BLaER1 (cell line): ENCODE measurements around the gene UCN2.
A peak's percentile ranks its signal among the peaks of the same experiment; 100 is the strongest.

Source experiments
- H3K27ac ChIP-seq: shearing (Covaris generic); formaldehyde crosslinking; 2 replicates; pipeline ENCODE4 v1.8.1; 2022
- H3K27me3 ChIP-seq: shearing (Covaris generic); formaldehyde crosslinking; 2 replicates; pipeline ENCODE4 v1.8.1; 2022
- H3K36me3 ChIP-seq: shearing (Covaris generic); formaldehyde crosslinking; 2 replicates; pipeline ENCODE4 v1.8.1; 2022
- H3K4me1 ChIP-seq: shearing (Covaris generic); formaldehyde crosslinking; 2 replicates; pipeline ENCODE4 v1.8.1; 2022
- H3K4me2 ChIP-seq: shearing (Covaris generic); formaldehyde crosslinking; 2 replicates; pipeline ENCODE4 v1.8.1; 2022
- H3K4me3 ChIP-seq: shearing (Covaris generic); formaldehyde crosslinking; 2 replicates; pipeline ENCODE4 v1.8.1; 2022
- H3K9ac ChIP-seq: shearing (Covaris generic); formaldehyde crosslinking; 2 replicates; pipeline ENCODE4 v1.8.1; 2022
- H3K9me3 ChIP-seq: shearing (Covaris generic); formaldehyde crosslinking; 2 replicates; pipeline ENCODE4 v1.8.1; 2022
- H4K20me1 ChIP-seq: shearing (Covaris generic); formaldehyde crosslinking; 2 replicates; pipeline ENCODE4 v1.8.1; 2022
- Cebpa-rat ChIP-seq: shearing (Covaris generic); IDR thresholded peaks from 2 replicates; pipeline ENCODE4 v1.8.1; 2022

Gene UCN2

GRCh38 chr3:48528048-48528447 is 35.5 kb downstream of the UCN2 start:
- no peak overlapping the region for H3K4me2 ChIP-seq
- no peak overlapping the region for H3K9ac ChIP-seq

GRCh38 chr3:48524970-48525369 is 38.6 kb downstream of the UCN2 start:
- H3K27me3 ChIP-seq = no peaks in the 10 kb centered on the region
- peaks cover 97% of the 10 kb centered on the region for H3K36me3 ChIP-seq
- H3K4me2 ChIP-seq = peak overlapping the region; percentile 21; the same call in 1 of the 2 replicates
- TF ChIP-seq Cebpa-rat = no peak
- no peak overlapping the region for H3K9ac ChIP-seq
- peaks cover 52% of the 10 kb centered on the region for H3K4me1 ChIP-seq
- H4K20me1 ChIP-seq = peaks cover 14% of the 10 kb centered on the region
- H3K9me3 ChIP-seq = no peaks in the 10 kb centered on the region
- H3K27ac ChIP-seq = peak overlapping the region; percentile 24; the same call in 1 of the 2 replicates
- H3K4me3 ChIP-seq = no peak overlapping the region

More at GRCh38 chr3:48528048-48528447, 35.5 kb downstream of the UCN2 start:
- no peak for TF ChIP-seq Cebpa-rat
- Histone ChIP-seq H3K27ac (no peak overlapping the region), H3K4me3 (no peak overlapping the region), H4K20me1 (0 out of 2 replicates have a peak, but pooled peaks cover 4% of the 10 kb centered on the region), H3K27me3 (no peaks in the 10 kb centered on the region), H3K4me1 (peaks cover 24% of the 10 kb centered on the region), H3K9me3 (no peaks in the 10 kb centered on the region), H3K36me3 (peaks cover 99% of the 10 kb centered on the region)

DNA sequence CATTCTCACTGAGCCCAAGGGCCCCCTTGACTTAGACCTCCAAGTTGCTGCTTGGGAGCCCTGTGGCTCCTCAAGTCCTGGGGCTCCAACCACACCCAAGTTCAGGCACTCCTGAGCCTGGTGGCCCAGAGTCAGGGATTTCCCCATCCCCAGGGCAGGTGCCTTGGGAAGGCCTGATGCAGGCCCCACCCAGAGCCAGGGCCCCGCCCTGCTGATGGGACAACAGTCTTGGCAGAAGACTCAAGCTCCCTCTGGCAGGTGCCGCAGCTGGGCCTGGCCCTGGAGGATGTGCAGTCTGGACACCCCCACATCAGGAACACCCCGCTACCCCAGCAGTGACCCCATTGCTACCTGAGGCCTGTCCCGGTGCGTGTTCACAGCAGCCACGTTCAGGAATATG is 41.9 kb downstream of the UCN2 start:
- no peak for TF ChIP-seq Cebpa-rat
- Histone ChIP-seq H3K27me3 (no peaks in the 10 kb centered on the region), H3K36me3 (peaks cover 96% of the 10 kb centered on the region), H3K9ac (no peak overlapping the region), H3K27ac (no peak overlapping the region), H3K4me1 (peaks cover 83% of the 10 kb centered on the region), H3K9me3 (no peaks in the 10 kb centered on the region), H4K20me1 (peaks cover 45% of the 10 kb centered on the region), H3K4me3 (no peak overlapping the region), H3K4me2 (no peak overlapping the region)

DNA sequence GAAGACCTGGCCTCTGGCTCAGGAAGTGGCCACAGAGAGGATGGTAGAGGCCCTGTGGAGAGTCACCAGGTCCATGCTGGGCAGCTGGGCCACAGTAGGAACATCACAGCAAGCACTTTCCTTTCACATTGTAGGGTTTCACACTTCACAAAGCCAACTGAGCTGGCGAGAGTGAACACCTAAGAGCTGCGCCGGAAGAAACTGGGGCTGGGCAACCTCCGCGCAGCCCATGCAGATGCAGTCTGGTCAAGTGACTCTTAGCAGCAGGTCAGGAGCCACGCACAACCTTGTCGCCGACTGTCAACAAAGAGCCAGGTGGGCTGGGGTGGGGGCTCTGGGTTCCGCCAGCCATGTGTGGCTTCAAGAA is 44.3 kb downstream of the UCN2 start:
- Histone ChIP-seq H3K36me3 (peaks cover 77% of the 10 kb centered on the region), H3K4me3 (no peak overlapping the region), H3K9ac (no peak overlapping the region), H3K4me1 (peaks cover 94% of the 10 kb centered on the region), H3K9me3 (no peaks in the 10 kb centered on the region), H3K27me3 (no peaks in the 10 kb centered on the region), H3K27ac (peak overlapping the region; percentile 30; the same call in 1 of the 2 replicates), H3K4me2 (peak overlapping the region; percentile 47), H4K20me1 (peaks cover 56% of the 10 kb centered on the region)
- TF ChIP-seq Cebpa-rat = no peak

- Histone ChIP-seq H3K27ac (peak overlapping the region; percentile 30; the same call in 1 of the 2 replicates), H3K4me2 (peak overlapping the region; percentile 47), H3K4me1 (peaks cover 89% of the 10 kb centered on the region), H3K36me3 (peaks cover 72% of the 10 kb centered on the region), H3K27me3 (no peaks in the 10 kb centered on the region), H3K9me3 (no peaks in the 10 kb centered on the region), H3K9ac (no peak overlapping the region), H4K20me1 (peaks cover 56% of the 10 kb centered on the region), H3K4me3 (no peak overlapping the region)
- TF ChIP-seq Cebpa-rat = no peak
Measured at GRCh38 chr3:48518638-48519276, 44.8 kb downstream of the UCN2 start.

DNA sequence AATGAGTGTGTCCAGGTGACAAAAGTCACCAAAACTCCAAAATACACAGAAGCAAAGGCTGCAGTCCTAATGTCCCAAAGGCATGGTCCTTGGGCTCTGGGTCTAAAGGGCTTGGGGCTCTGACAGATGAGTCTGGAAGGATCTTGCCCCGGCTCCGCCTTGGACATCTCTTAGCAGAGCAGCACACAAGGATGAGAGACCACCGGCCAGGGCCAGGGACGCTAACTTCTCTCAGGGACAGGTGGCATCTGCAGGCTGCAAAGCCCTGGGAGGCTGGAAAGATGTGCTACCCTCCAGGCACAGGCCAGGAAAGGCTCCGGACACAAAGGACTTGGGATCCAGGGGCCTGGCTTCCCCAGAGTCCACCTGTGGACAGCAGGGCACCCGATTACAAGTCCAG is 45.5 kb downstream of the UCN2 start:
- peaks cover 82% of the 10 kb centered on the region for H3K4me1 ChIP-seq
- H3K9ac ChIP-seq = no peak overlapping the region
- no peak overlapping the region for H3K27ac ChIP-seq
- no peak overlapping the region for H3K4me3 ChIP-seq
- no peaks in the 10 kb centered on the region for H3K9me3 ChIP-seq
- no peaks in the 10 kb centered on the region for H3K27me3 ChIP-seq
- TF ChIP-seq Cebpa-rat = no peak
- H3K4me2 ChIP-seq = no peak overlapping the region
- H4K20me1 ChIP-seq = peaks cover 56% of the 10 kb centered on the region
- H3K36me3 ChIP-seq = peaks cover 65% of the 10 kb centered on the region

DNA sequence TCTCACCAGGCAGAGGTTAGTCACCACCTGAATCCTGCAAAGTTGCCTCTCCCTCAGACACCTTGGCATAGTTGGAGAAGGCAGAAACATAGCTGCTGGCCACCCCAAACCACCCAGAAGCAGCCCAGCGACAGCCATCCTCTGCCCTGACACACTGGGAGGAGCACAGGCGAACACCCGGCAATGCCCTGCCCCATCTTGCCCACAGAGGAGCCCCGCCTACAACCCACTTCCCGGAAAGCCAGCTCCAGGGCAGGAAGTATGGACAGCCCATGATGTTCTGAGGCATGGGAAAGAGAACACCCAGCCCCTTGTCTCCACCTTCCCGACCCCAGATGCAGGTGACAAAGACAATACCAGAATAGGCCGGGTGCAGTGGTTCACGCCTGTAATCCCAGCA is 47.0 kb downstream of the UCN2 start:
- Histone ChIP-seq H3K4me3 (no peak overlapping the region), H3K27ac (no peak overlapping the region), H3K4me2 (peak overlapping the region; percentile 44; the same call in 1 of the 2 replicates), H3K9ac (no peak overlapping the region), H4K20me1 (peaks cover 56% of the 10 kb centered on the region), H3K36me3 (peaks cover 53% of the 10 kb centered on the region), H3K4me1 (peaks cover 71% of the 10 kb centered on the region), H3K9me3 (no peaks in the 10 kb centered on the region), H3K27me3 (no peaks in the 10 kb centered on the region)
- TF ChIP-seq Cebpa-rat = no peak

GRCh38 chr3:48514431-48515227 is 49.0 kb downstream of the UCN2 start:
- no peak overlapping the region; the same call in 1 of the 2 replicates for H3K9ac ChIP-seq
- H3K4me1 ChIP-seq = peaks cover 51% of the 10 kb centered on the region
- no peaks in the 10 kb centered on the region for H3K27me3 ChIP-seq
- peaks cover 38% of the 10 kb centered on the region for H4K20me1 ChIP-seq
- no peaks in the 10 kb centered on the region for H3K9me3 ChIP-seq
- H3K4me2 ChIP-seq = peak overlapping the region; percentile 27
- no peak overlapping the region for H3K27ac ChIP-seq
- H3K4me3 ChIP-seq = no peak overlapping the region
- peaks cover 33% of the 10 kb centered on the region for H3K36me3 ChIP-seq
- TF ChIP-seq Cebpa-rat = no peak
